ENCODE data around the gene DEFB112. TPM values are rescaled to one million over a fixed set of nuclear protein-coding genes. Genes with fewer than 3 reads are reported as not detected.

The DEFB112 gene
- total and polyA plus RNA-seq, 9 of the 15 experiments (the other 6 are each of a cell fraction or from before 2014, with no cell fraction given) = not detected

DNA sequence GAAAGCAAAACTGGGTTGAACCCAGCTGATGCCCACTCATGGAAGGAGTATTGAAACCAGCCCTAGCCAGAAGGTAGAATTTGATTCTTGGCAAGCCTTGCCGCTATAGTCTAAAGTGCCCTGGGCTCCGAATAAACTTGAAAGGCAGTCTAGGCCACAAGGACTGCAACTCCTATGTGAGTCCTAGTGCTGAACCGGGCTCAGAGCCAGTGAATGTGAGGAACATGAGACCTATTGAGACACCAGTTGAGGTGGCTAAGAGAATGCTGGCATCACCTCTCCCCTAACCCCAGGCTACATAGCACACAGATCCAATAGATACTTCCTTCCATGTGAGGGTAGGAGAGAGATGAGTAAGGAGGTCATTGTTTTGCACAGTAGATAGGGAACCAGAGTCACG, 24.5 kb downstream of the DEFB112 start:
- WGBS (ENCODE audit: insufficient coverage, low coverage, missing lambda C conversion rate) = 2% methylated on average over 4 of the region's 4 CpGs
- FAIRE-seq (no peak), DNase-seq (ENCODE audit: extremely low read depth in 1 of 4, low spot score in 3 of 4) (no peak), ATAC-seq (no peak; the same call in 2 of the 3 replicates)
- Histone ChIP-seq H3K4me1 (replicated peaks in 1 of 2; ENCODE audit: control insufficient read depth in 2 of 2, insufficient read depth in 2 of 2, low read length in 2 of 2) (peaks cover 0 to 1% of the 10 kb centered on the region in 2 experiments; a peak in 2 of 5 replicates), H3K9ac (ENCODE audit: insufficient read depth in 1 of 2, low read depth in 2 of 2, low read length in 2 of 2) (no peak overlapping the region), H2AFZ (ENCODE audit: low read depth, low read length) (no peak overlapping the region), H3K27me3 (ENCODE audit: control insufficient read depth in 2 of 2, insufficient read depth in 2 of 2, low read length in 2 of 2) (no peaks in the 10 kb centered on the region; a peak in 1 of 5 replicates), H3K79me2 (ENCODE audit: control insufficient read depth, insufficient read depth, low read length) (no peaks in the 10 kb centered on the region), H3K9me3 (replicated peaks; ENCODE audit: control insufficient read depth, insufficient read depth, low read depth, low read length) (no peaks in the 10 kb centered on the region), H3K4me3 (no peak overlapping the region), H3K9me1 (ENCODE audit: control insufficient read depth, insufficient read depth, low read length) (no peaks in the 10 kb centered on the region), H3K4me2 (ENCODE audit: insufficient read depth, low read length) (no peak overlapping the region), H3K36me3 (ENCODE audit: control insufficient read depth, insufficient read depth, low read length) (no peaks in the 10 kb centered on the region), H3K27ac (ENCODE audit: extremely low read depth, low read depth, low read length) (no peak overlapping the region), H4K20me1 (replicated peaks; ENCODE audit: control insufficient read depth, insufficient read depth, low read length) (no peaks in the 10 kb centered on the region)
- ChIA-PET CTCF (ENCODE audit: low intra/inter-chr PET ratio) (no interaction called here), POLR2A (no interaction called here)
- intact Hi-C loops (cut with micrococcal nuclease) (no loop called here), in situ Hi-C loops (cut with MboI) (no loop called here)
- TF ChIP-seq PPARD (CRISPR knock-in tag; IDR thresholded peaks at IDR 0.05) (no peak), XRCC5 (IDR thresholded peaks at IDR 0.05; ENCODE audit: low read depth, low read length) (no peak), ZNF282 (CRISPR knock-in tag; IDR thresholded peaks at IDR 0.05) (no peak), NBN (IDR thresholded peaks at IDR 0.05; ENCODE audit: low read depth) (no peak)
- BruUV-seq (replicated peaks) = no TSS peak

DNA sequence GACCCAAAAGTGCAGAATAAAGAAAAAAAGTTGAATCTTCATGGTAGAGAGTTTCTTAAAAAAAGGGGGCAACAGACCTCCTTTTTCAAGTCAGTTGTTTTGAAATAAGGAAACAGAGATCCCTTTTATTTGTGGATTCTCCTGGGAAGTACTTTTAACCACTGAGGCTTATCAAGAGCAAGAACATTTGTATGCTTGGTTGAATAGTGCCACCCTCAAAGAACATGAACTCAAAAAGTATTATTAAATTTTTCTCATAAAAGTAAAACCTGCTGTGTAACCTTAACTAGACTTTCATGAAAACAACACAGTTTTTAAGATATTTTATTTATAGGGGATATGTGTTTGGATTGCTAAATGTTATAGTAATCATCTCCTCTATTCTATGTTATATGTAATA, 27.8 kb downstream of the DEFB112 start, which contains the start of gene DEFB110:
Gene DEFB110, minus strand, starts transcription at position 101 of the 400 bp plus-strand sequence. Its CDS starts 59 bp downstream, at position 42.
- POLR2A ChIA-PET = no interaction called here
- TF ChIP-seq, protein P1, sequence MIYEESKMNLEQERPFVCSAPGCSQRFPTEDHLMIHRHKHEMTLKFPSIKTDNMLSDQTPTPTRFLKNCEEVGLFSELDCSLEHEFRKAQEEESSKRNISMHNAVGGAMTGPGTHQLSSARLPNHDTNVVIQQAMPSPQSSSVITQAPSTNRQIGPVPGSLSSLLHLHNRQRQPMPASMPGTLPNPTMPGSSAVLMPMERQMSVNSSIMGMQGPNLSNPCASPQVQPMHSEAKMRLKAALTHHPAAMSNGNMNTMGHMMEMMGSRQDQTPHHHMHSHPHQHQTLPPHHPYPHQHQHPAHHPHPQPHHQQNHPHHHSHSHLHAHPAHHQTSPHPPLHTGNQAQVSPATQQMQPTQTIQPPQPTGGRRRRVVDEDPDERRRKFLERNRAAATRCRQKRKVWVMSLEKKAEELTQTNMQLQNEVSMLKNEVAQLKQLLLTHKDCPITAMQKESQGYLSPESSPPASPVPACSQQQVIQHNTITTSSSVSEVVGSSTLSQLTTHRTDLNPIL (CRISPR knock-in tag; IDR thresholded peaks at IDR 0.05) = no peak
- H3K9me3 ChIP-seq (replicated peaks; ENCODE audit: control insufficient read depth, insufficient read depth, low read depth, low read length) = no peaks in the 10 kb centered on the region
- H4K20me1 ChIP-seq (replicated peaks; ENCODE audit: control insufficient read depth, insufficient read depth, low read length) = no peaks in the 10 kb centered on the region
- H3K9me1 ChIP-seq (ENCODE audit: control insufficient read depth, insufficient read depth, low read length) = no peaks in the 10 kb centered on the region
- H3K9ac ChIP-seq (ENCODE audit: insufficient read depth in 1 of 2, low read depth in 2 of 2, low read length in 2 of 2) = no peak within 1 kb of the TSS
- H3K4me1 ChIP-seq (replicated peaks in 1 of 2; ENCODE audit: control insufficient read depth in 2 of 2, insufficient read depth in 2 of 2, low read length in 2 of 2) = no peaks in the 10 kb centered on the region
- H3K4me3 ChIP-seq = no peak within 1 kb of the TSS
- no peak within 1 kb of the TSS for H2AFZ ChIP-seq (ENCODE audit: low read depth, low read length)
- DNase-seq (ENCODE audit: extremely low read depth in 1 of 4, low spot score in 3 of 4) (no peak), ATAC-seq (no peak), FAIRE-seq (no peak)
- intact Hi-C loops (cut with micrococcal nuclease) = no loop called here
- H3K79me2 ChIP-seq (ENCODE audit: control insufficient read depth, insufficient read depth, low read length) = no peaks in the 10 kb centered on the region
- no TSS peak for BruUV-seq (replicated peaks)
- no peak within 1 kb of the TSS for H3K4me2 ChIP-seq (ENCODE audit: insufficient read depth, low read length)
- no peaks in the 10 kb centered on the region for H3K27me3 ChIP-seq (ENCODE audit: control insufficient read depth in 2 of 2, insufficient read depth in 2 of 2, low read length in 2 of 2)
- no peaks in the 10 kb centered on the region for H3K36me3 ChIP-seq (ENCODE audit: control insufficient read depth, insufficient read depth, low read length)
- no peak within 1 kb of the TSS for H3K27ac ChIP-seq (ENCODE audit: extremely low read depth, low read depth, low read length)
- in situ Hi-C loops (cut with MboI) = loop anchor here (5.0 kb wide), 1 partner anchor 405 kb away; no protein-coding TSS in a partner anchor
- CTCF ChIA-PET (ENCODE audit: low intra/inter-chr PET ratio) = no interaction called here
